Subcutaneous adipose tissue (tissue), 4 donors: ENCODE measurements around the gene ZMAT2. TPM values are rescaled to one million over a fixed set of nuclear protein-coding genes. Genes with fewer than 3 reads are reported as not detected.

Experiments
- total RNA-seq, 4 donors: library from RNA; depleted of rRNA; stranded (reverse); fragments of >200 nt; gene quantifications; one replicate each; pipeline ENCODE4 v1.1.0, GENCODE V29; 2016
- TF ChIP-seq, protein P1 (sequence below): fragments of 450-650 bp; IDR thresholded peaks from one replicate; pipeline ENCODE4 v1.5.1; 2016; ENCODE audit warnings: low read depth, mild to moderate bottlenecking, control low read depth, antibody characterized with exemption, moderate library complexity

Gene ZMAT2
- total RNA-seq, 4 donors from 2014 or later, result 35.0 to 48.7 (median 43.0) TPM

GRCh38 chr5:140690941-140691924 lies 9.0 kb upstream of the ZMAT2 start, which contains the start of the genes HARS1 and HARS2:
HARS1 (minus strand) TSS chr5:140691370; CDS start chr5:140691304, 66 bp downstream.
HARS2 (plus strand) TSS chr5:140691455; CDS start chr5:140691649, 194 bp downstream.
- TF ChIP-seq, protein P1, sequence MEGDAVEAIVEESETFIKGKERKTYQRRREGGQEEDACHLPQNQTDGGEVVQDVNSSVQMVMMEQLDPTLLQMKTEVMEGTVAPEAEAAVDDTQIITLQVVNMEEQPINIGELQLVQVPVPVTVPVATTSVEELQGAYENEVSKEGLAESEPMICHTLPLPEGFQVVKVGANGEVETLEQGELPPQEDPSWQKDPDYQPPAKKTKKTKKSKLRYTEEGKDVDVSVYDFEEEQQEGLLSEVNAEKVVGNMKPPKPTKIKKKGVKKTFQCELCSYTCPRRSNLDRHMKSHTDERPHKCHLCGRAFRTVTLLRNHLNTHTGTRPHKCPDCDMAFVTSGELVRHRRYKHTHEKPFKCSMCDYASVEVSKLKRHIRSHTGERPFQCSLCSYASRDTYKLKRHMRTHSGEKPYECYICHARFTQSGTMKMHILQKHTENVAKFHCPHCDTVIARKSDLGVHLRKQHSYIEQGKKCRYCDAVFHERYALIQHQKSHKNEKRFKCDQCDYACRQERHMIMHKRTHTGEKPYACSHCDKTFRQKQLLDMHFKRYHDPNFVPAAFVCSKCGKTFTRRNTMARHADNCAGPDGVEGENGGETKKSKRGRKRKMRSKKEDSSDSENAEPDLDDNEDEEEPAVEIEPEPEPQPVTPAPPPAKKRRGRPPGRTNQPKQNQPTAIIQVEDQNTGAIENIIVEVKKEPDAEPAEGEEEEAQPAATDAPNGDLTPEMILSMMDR, result no peak

DNA sequence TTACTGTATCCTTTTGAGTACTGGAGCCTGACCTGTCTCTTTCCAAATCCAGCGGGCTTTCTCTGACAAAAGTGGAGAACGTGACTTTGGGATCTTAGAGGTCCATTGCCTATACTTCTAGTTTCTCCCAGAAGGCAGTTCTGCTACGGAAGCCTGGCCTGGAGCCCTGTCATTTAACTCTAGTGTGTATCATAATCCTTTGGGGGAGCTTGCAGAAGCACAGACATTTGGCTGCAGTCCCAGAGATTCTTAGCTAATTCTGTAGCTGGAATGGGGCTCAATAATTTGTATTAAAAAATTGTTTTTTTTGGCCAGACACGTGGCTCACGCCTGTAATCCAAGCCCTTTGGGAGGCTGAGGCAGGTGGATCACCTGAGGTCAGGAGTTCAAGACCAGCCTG lies 6.0 kb upstream of the ZMAT2 start:
- TF ChIP-seq, protein P1, result no peak

- TF ChIP-seq, protein P1, result no peak
Observed at GRCh38 chr5:140696891-140697492, 3.3 kb upstream of the ZMAT2 start.

DNA sequence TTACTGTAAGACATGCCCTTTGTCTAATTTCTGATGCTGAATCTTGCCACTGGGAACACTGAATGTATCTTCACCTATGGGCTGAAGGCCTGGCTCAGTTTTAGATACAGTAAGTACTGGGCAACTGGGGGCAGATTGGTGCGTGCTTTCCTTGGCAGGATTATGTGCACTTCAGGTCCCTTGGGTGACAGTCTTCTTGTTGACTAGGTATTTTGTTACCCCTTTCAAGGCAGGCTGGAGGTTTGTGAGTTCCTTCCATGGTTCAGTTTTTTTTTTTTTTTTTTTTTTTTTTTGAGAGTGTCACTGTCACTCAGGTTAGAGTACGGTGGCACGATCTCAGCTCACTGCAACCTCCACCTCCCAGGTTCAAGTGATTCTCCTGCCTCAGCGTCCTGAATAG lies 7.6 kb downstream of the ZMAT2 start:
- TF ChIP-seq, protein P1, result no peak

DNA sequence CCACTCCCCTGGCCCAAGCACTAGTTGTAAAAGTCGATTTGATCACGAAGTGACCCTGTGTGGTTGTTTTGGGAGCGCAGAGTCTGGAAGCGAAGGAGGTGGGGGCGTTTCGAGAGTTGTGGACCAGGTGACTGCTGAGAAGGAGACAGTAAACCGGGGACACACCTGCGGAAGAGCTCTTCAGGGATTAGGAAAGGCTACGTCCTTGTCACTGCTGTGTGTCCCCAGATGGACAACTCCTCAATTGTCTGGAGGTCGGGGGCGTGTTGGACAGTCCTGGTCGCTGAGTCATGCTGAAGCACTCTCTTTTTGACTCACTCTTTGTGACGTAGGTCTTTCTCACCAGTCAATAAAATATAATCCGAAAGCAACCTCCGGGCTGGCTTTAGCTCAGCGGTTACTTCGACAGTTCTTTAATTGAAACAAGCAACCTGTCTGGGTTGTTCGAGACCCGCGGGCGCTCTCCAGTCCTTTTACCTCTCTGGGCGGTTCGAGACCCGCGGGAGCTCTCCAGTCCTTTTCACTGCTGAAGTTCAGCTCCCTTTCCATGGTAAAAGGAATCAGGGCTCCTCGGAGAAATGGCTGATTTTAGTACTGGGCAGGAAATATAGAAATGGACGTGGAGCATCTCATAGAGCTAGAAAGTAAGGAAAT lies 10.8 kb downstream of the ZMAT2 start:
- TF ChIP-seq, protein P1, result no peak

DNA sequence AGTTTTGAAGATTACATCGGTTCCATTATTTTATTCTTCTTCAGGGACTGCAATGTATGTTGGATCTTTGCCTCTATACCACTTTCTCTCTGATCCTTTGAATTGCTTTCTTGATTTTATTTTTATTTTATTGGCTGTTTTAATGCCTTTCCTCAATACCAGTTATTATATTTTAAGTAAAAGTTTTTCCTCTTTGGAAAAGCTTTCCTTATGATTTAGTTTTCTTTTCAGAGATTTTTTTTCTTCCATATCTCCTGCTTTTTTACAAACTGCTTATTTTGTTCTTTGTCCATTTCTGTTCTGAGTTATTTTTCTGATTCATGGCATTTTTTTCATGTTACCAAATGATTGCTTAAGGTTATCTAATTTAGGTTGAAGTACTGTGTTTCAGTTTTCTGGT lies 11.5 kb downstream of the ZMAT2 start:
- TF ChIP-seq, protein P1, result no peak
